HG03135 (cell line): Measurements from ENCODE around the gene LHPP.

Experiments
- ATAC-seq: cut with Tn5 transposase; IDR thresholded peaks from one replicate; pipeline ENCODE4 v1.9.1; 2021; ENCODE audit warnings: mild to moderate bottlenecking, moderate library complexity; ENCODE audit not compliant: unreplicated experiment

Gene LHPP

GRCh38 chr10:124637091-124637700, 175.6 kb downstream of the LHPP start:
- no peak for ATAC-seq

GRCh38 chr10:124637746-124638145, 176.1 kb downstream of the LHPP start:
- no peak for ATAC-seq

- ATAC-seq = no peak
Observed at GRCh38 chr10:124639206-124639605, 177.6 kb downstream of the LHPP start.

GRCh38 chr10:124639646-124640045, 178.0 kb downstream of the LHPP start:
- ATAC-seq = no peak

GRCh38 chr10:124640056-124640455, 178.4 kb downstream of the LHPP start:
- no peak for ATAC-seq

GRCh38 chr10:124640538-124641231, 179.1 kb downstream of the LHPP start:
- ATAC-seq = no peak

GRCh38 chr10:124641282-124642087, 179.9 kb downstream of the LHPP start:
- no peak for ATAC-seq

- ATAC-seq = no peak
Observed at GRCh38 chr10:124642088-124642710, 180.6 kb downstream of the LHPP start.

- ATAC-seq = no peak
Observed at GRCh38 chr10:124643330-124644009, 181.8 kb downstream of the LHPP start.

- no peak for ATAC-seq
Observed at GRCh38 chr10:124644236-124644635, 182.6 kb downstream of the LHPP start.

GRCh38 chr10:124644771-124645415, 183.3 kb downstream of the LHPP start:
- ATAC-seq = no peak

- ATAC-seq = no peak
Observed at GRCh38 chr10:124645467-124646095, 184.0 kb downstream of the LHPP start.

GRCh38 chr10:124646483-124647352, 185.1 kb downstream of the LHPP start:
- ATAC-seq = no peak

GRCh38 chr10:124647421-124648130, 186.0 kb downstream of the LHPP start:
- ATAC-seq = peak; percentile 47

- ATAC-seq = no peak
Observed at GRCh38 chr10:124648131-124648475, 186.5 kb downstream of the LHPP start.

- no peak for ATAC-seq
Observed at GRCh38 chr10:124648738-124649137, 187.1 kb downstream of the LHPP start.

- ATAC-seq = no peak
Observed at GRCh38 chr10:124649214-124649613, 187.6 kb downstream of the LHPP start.

- no peak for ATAC-seq
Observed at GRCh38 chr10:124650263-124650662, 188.6 kb downstream of the LHPP start.
